ENCODE results near the gene DNAH6. TPM values are rescaled to one million over a fixed set of nuclear protein-coding genes. Genes with fewer than 3 reads are reported as not detected.

The DNAH6 gene
- total and polyA plus RNA-seq, 9 of the 15 experiments (the other 6 are each of a cell fraction or from before 2014, with no cell fraction given), result 0.01 to 0.04 (median 0.01) TPM; not detected in 5

DNA sequence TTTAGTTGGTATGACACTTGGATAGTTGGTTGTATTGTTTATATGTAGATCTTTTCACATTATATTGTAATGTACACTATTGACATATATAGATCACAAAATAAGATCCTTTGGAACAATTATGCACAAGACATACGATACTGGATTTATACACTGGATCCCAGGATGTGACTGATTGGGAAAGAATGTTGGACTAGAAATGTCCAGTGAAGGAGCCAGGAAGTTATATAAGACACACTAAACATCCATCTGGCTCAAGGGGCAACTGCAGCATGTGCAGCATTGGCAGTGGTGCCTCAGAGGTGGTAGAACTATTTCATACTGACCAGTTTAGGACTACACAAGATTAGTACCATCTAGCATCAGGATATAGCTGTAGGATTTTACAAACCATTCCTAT is 259.7 kb downstream of the DNAH6 start:
- BruUV-seq (replicated peaks), result no TSS peak
- Histone ChIP-seq H2AFZ (ENCODE audit: low read depth, low read length) (no peak overlapping the region), H3K9me3 (replicated peaks; ENCODE audit: control insufficient read depth, insufficient read depth, low read depth, low read length) (peaks cover 4% of the 10 kb centered on the region; the same call in 1 of the 2 replicates), H3K4me3 (no peak overlapping the region), H3K4me1 (replicated peaks in 1 of 2; ENCODE audit: control insufficient read depth in 2 of 2, insufficient read depth in 2 of 2, low read length in 2 of 2) (peaks cover 0 to 4% of the 10 kb centered on the region in 2 experiments; a peak in 1 of 5 replicates), H3K36me3 (ENCODE audit: control insufficient read depth, insufficient read depth, low read length) (no peaks in the 10 kb centered on the region), H3K79me2 (ENCODE audit: control insufficient read depth, insufficient read depth, low read length) (no peaks in the 10 kb centered on the region), H3K9ac (ENCODE audit: insufficient read depth in 1 of 2, low read depth in 2 of 2, low read length in 2 of 2) (no peak overlapping the region), H4K20me1 (replicated peaks; ENCODE audit: control insufficient read depth, insufficient read depth, low read length) (no peaks in the 10 kb centered on the region), H3K4me2 (ENCODE audit: insufficient read depth, low read length) (no peak overlapping the region), H3K9me1 (ENCODE audit: control insufficient read depth, insufficient read depth, low read length) (no peaks in the 10 kb centered on the region), H3K27ac (ENCODE audit: extremely low read depth, low read depth, low read length) (no peak overlapping the region), H3K27me3 (ENCODE audit: control insufficient read depth in 2 of 2, insufficient read depth in 2 of 2, low read length in 2 of 2) (no peaks in the 10 kb centered on the region)
- ATAC-seq, result no peak
- ChIA-PET CTCF (ENCODE audit: low intra/inter-chr PET ratio) (no interaction called here), POLR2A (no interaction called here)
- intact Hi-C loops (cut with micrococcal nuclease), result no loop called here
- FAIRE-seq, result no peak
- WGBS (ENCODE audit: insufficient coverage, low coverage, missing lambda C conversion rate), result 0% methylated on average over 1 of the region's 1 CpG
- no peak for DNase-seq (ENCODE audit: extremely low read depth in 1 of 4, low spot score in 3 of 4)
- in situ Hi-C loops (cut with MboI), result no loop called here
- TF ChIP-seq ATF6 (CRISPR knock-in tag; IDR thresholded peaks at IDR 0.05), result no peak
- TF ChIP-seq EP400 (IDR thresholded peaks at IDR 0.05), result no peak
